Measurements from ENCODE around the gene CEMIP2.

Gene CEMIP2

GRCh38 chr9:71740199-71740598, 28.1 kb downstream of the CEMIP2 start:
- no peak overlapping the region for H3K23ac ChIP-seq (ENCODE audit: low read length)
- peaks cover 2% of the 10 kb centered on the region for H3K79me2 ChIP-seq (ENCODE audit: control insufficient read depth, insufficient read depth, low read length)
- peaks cover 4% of the 10 kb centered on the region for H3K79me1 ChIP-seq (ENCODE audit: low read length)
- H3K4me3 ChIP-seq (ENCODE audit: low read length) = no peak overlapping the region
- H2BK15ac ChIP-seq (replicated peaks; ENCODE audit: low read depth) = no peak overlapping the region
- no peak for DNase-seq
- H4K8ac ChIP-seq (ENCODE audit: low read depth, low read length) = no peak overlapping the region
- no peak overlapping the region for H3K4ac ChIP-seq (ENCODE audit: low read depth, low read length)
- WGBS (ENCODE audit: extremely low coverage, insufficient coverage, low lambda C conversion rate) = no CpG with 5 or more reads among the region's 2 CpGs
- no peak overlapping the region for H3K56ac ChIP-seq (ENCODE audit: low read length)
- H3K4me2 ChIP-seq (ENCODE audit: low read length) = no peak overlapping the region
- H2BK5ac ChIP-seq (ENCODE audit: low read length) = no peak overlapping the region
- H4K5ac ChIP-seq (ENCODE audit: low read length) = no peak overlapping the region
- H3K4me1 ChIP-seq (ENCODE audit: control insufficient read depth, low read depth, low read length) = peaks cover 4% of the 10 kb centered on the region
- no peak overlapping the region for H3K9ac ChIP-seq (ENCODE audit: low read length)
- no peak overlapping the region for H3K18ac ChIP-seq (ENCODE audit: low read length)
- H3K27me3 ChIP-seq (ENCODE audit: insufficient read depth, low read length, poor library complexity) = no peaks in the 10 kb centered on the region
- H3K27ac ChIP-seq (ENCODE audit: low read depth, low read length) = no peak overlapping the region
- H2AK5ac ChIP-seq (ENCODE audit: low read length) = no peak overlapping the region
- no peak overlapping the region for H2BK120ac ChIP-seq (ENCODE audit: low read depth, low read length)
- H3K36me3 ChIP-seq (ENCODE audit: control insufficient read depth, insufficient read depth, low read length) = peaks cover 2% of the 10 kb centered on the region

GRCh38 chr9:71737455-71737854, 30.9 kb downstream of the CEMIP2 start:
- H3K23ac ChIP-seq (ENCODE audit: low read length) = no peak overlapping the region
- no peak overlapping the region for H3K4me3 ChIP-seq (ENCODE audit: low read length)
- H4K5ac ChIP-seq (ENCODE audit: low read length) = no peak overlapping the region
- H3K9ac ChIP-seq (ENCODE audit: low read length) = no peak overlapping the region
- H3K56ac ChIP-seq (ENCODE audit: low read length) = no peak overlapping the region
- H2BK15ac ChIP-seq (replicated peaks; ENCODE audit: low read depth) = no peak overlapping the region
- WGBS (ENCODE audit: extremely low coverage, insufficient coverage, low lambda C conversion rate) = no CpG with 5 or more reads among the region's 2 CpGs
- H3K79me2 ChIP-seq (ENCODE audit: control insufficient read depth, insufficient read depth, low read length) = no peaks in the 10 kb centered on the region
- H4K8ac ChIP-seq (ENCODE audit: low read depth, low read length) = no peak overlapping the region
- H3K18ac ChIP-seq (ENCODE audit: low read length) = no peak overlapping the region
- H3K27me3 ChIP-seq (ENCODE audit: insufficient read depth, low read length, poor library complexity) = no peaks in the 10 kb centered on the region
- no peak overlapping the region for H3K4me2 ChIP-seq (ENCODE audit: low read length)
- H3K79me1 ChIP-seq (ENCODE audit: low read length) = peaks cover 2% of the 10 kb centered on the region
- no peak overlapping the region for H3K4ac ChIP-seq (ENCODE audit: low read depth, low read length)
- no peak overlapping the region for H3K27ac ChIP-seq (ENCODE audit: low read depth, low read length)
- DNase-seq = no peak
- no peaks in the 10 kb centered on the region for H3K4me1 ChIP-seq (ENCODE audit: control insufficient read depth, low read depth, low read length)
- H2BK5ac ChIP-seq (ENCODE audit: low read length) = no peak overlapping the region
- H2BK120ac ChIP-seq (ENCODE audit: low read depth, low read length) = no peak overlapping the region
- H2AK5ac ChIP-seq (ENCODE audit: low read length) = no peak overlapping the region
- peaks cover 2% of the 10 kb centered on the region for H3K36me3 ChIP-seq (ENCODE audit: control insufficient read depth, insufficient read depth, low read length)

- Histone ChIP-seq H3K4me3 (ENCODE audit: low read length) (no peak overlapping the region), H2BK15ac (replicated peaks; ENCODE audit: low read depth) (no peak overlapping the region), H3K27me3 (ENCODE audit: insufficient read depth, low read length, poor library complexity) (no peaks in the 10 kb centered on the region), H3K27ac (ENCODE audit: low read depth, low read length) (no peak overlapping the region), H3K79me2 (ENCODE audit: control insufficient read depth, insufficient read depth, low read length) (no peaks in the 10 kb centered on the region), H4K8ac (ENCODE audit: low read depth, low read length) (no peak overlapping the region), H2BK5ac (ENCODE audit: low read length) (no peak overlapping the region), H3K4me1 (ENCODE audit: control insufficient read depth, low read depth, low read length) (no peaks in the 10 kb centered on the region), H3K4ac (ENCODE audit: low read depth, low read length) (no peak overlapping the region), H3K79me1 (ENCODE audit: low read length) (peaks cover 2% of the 10 kb centered on the region), H3K9ac (ENCODE audit: low read length) (no peak overlapping the region), H3K56ac (ENCODE audit: low read length) (no peak overlapping the region), H3K18ac (ENCODE audit: low read length) (no peak overlapping the region), H2BK120ac (ENCODE audit: low read depth, low read length) (no peak overlapping the region), H4K5ac (ENCODE audit: low read length) (no peak overlapping the region), H3K4me2 (ENCODE audit: low read length) (no peak overlapping the region), H3K23ac (ENCODE audit: low read length) (no peak overlapping the region), H2AK5ac (ENCODE audit: low read length) (no peak overlapping the region), H3K36me3 (ENCODE audit: control insufficient read depth, insufficient read depth, low read length) (peaks cover 2% of the 10 kb centered on the region)
- no CpG with 5 or more reads among the region's 4 CpGs for WGBS (ENCODE audit: extremely low coverage, insufficient coverage, low lambda C conversion rate)
- no peak for DNase-seq
These were observed 32.1 kb downstream of the CEMIP2 start for GRCh38 chr9:71736236-71736635.

- WGBS (ENCODE audit: extremely low coverage, insufficient coverage, low lambda C conversion rate) = no CpG with 5 or more reads among the region's 4 CpGs
- no peak overlapping the region for H3K18ac ChIP-seq (ENCODE audit: low read length)
- H3K9ac ChIP-seq (ENCODE audit: low read length) = no peak overlapping the region
- H3K56ac ChIP-seq (ENCODE audit: low read length) = no peak overlapping the region
- DNase-seq = no peak
- no peak overlapping the region for H3K4me3 ChIP-seq (ENCODE audit: low read length)
- no peak overlapping the region for H2BK15ac ChIP-seq (replicated peaks; ENCODE audit: low read depth)
- H3K79me2 ChIP-seq (ENCODE audit: control insufficient read depth, insufficient read depth, low read length) = no peaks in the 10 kb centered on the region
- H3K36me3 ChIP-seq (ENCODE audit: control insufficient read depth, insufficient read depth, low read length) = peaks cover 8% of the 10 kb centered on the region
- no peak overlapping the region for H2BK5ac ChIP-seq (ENCODE audit: low read length)
- H3K4ac ChIP-seq (ENCODE audit: low read depth, low read length) = no peak overlapping the region
- peaks cover 2% of the 10 kb centered on the region for H3K79me1 ChIP-seq (ENCODE audit: low read length)
- no peak overlapping the region for H4K8ac ChIP-seq (ENCODE audit: low read depth, low read length)
- no peak overlapping the region for H4K5ac ChIP-seq (ENCODE audit: low read length)
- H2AK5ac ChIP-seq (ENCODE audit: low read length) = no peak overlapping the region
- H3K23ac ChIP-seq (ENCODE audit: low read length) = no peak overlapping the region
- no peaks in the 10 kb centered on the region for H3K4me1 ChIP-seq (ENCODE audit: control insufficient read depth, low read depth, low read length)
- H3K27ac ChIP-seq (ENCODE audit: low read depth, low read length) = no peak overlapping the region
- no peak overlapping the region for H2BK120ac ChIP-seq (ENCODE audit: low read depth, low read length)
- no peak overlapping the region for H3K4me2 ChIP-seq (ENCODE audit: low read length)
- no peaks in the 10 kb centered on the region for H3K27me3 ChIP-seq (ENCODE audit: insufficient read depth, low read length, poor library complexity)
These were observed 33.4 kb downstream of the CEMIP2 start for GRCh38 chr9:71734950-71735349.

- Histone ChIP-seq H2BK5ac (ENCODE audit: low read length) (no peak overlapping the region), H2AK5ac (ENCODE audit: low read length) (no peak overlapping the region), H3K27ac (ENCODE audit: low read depth, low read length) (no peak overlapping the region), H3K9ac (ENCODE audit: low read length) (no peak overlapping the region), H3K56ac (ENCODE audit: low read length) (no peak overlapping the region), H3K79me2 (ENCODE audit: control insufficient read depth, insufficient read depth, low read length) (no peaks in the 10 kb centered on the region), H3K79me1 (ENCODE audit: low read length) (peaks cover 2% of the 10 kb centered on the region), H3K18ac (ENCODE audit: low read length) (no peak overlapping the region), H2BK15ac (replicated peaks; ENCODE audit: low read depth) (no peak overlapping the region), H3K4me1 (ENCODE audit: control insufficient read depth, low read depth, low read length) (no peaks in the 10 kb centered on the region), H4K5ac (ENCODE audit: low read length) (no peak overlapping the region), H2BK120ac (ENCODE audit: low read depth, low read length) (no peak overlapping the region), H4K8ac (ENCODE audit: low read depth, low read length) (no peak overlapping the region), H3K4me3 (ENCODE audit: low read length) (no peak overlapping the region), H3K4ac (ENCODE audit: low read depth, low read length) (no peak overlapping the region), H3K27me3 (ENCODE audit: insufficient read depth, low read length, poor library complexity) (no peaks in the 10 kb centered on the region), H3K4me2 (ENCODE audit: low read length) (no peak overlapping the region), H3K36me3 (ENCODE audit: control insufficient read depth, insufficient read depth, low read length) (peaks cover 9% of the 10 kb centered on the region), H3K23ac (ENCODE audit: low read length) (no peak overlapping the region)
- no CpG with 5 or more reads among the region's 1 CpG for WGBS (ENCODE audit: extremely low coverage, insufficient coverage, low lambda C conversion rate)
- DNase-seq = no peak
These were observed 35.1 kb downstream of the CEMIP2 start for GRCh38 chr9:71733176-71733575.

- H3K79me2 ChIP-seq (ENCODE audit: control insufficient read depth, insufficient read depth, low read length) = no peaks in the 10 kb centered on the region
- no peak overlapping the region for H3K27ac ChIP-seq (ENCODE audit: low read depth, low read length)
- no peak overlapping the region for H3K18ac ChIP-seq (ENCODE audit: low read length)
- H2AK5ac ChIP-seq (ENCODE audit: low read length) = no peak overlapping the region
- no peak overlapping the region for H3K9ac ChIP-seq (ENCODE audit: low read length)
- no peak overlapping the region for H4K5ac ChIP-seq (ENCODE audit: low read length)
- no peak overlapping the region for H3K4me3 ChIP-seq (ENCODE audit: low read length)
- H3K36me3 ChIP-seq (ENCODE audit: control insufficient read depth, insufficient read depth, low read length) = peaks cover 9% of the 10 kb centered on the region
- no peak overlapping the region for H4K8ac ChIP-seq (ENCODE audit: low read depth, low read length)
- no peak overlapping the region for H3K56ac ChIP-seq (ENCODE audit: low read length)
- H3K4me1 ChIP-seq (ENCODE audit: control insufficient read depth, low read depth, low read length) = no peaks in the 10 kb centered on the region
- DNase-seq = no peak
- whole genome bisulfite sequencing (ENCODE audit: extremely low coverage, insufficient coverage, low lambda C conversion rate) = no CpG with 5 or more reads among the region's 6 CpGs
- H3K4ac ChIP-seq (ENCODE audit: low read depth, low read length) = no peak overlapping the region
- no peak overlapping the region for H3K4me2 ChIP-seq (ENCODE audit: low read length)
- no peak overlapping the region for H2BK120ac ChIP-seq (ENCODE audit: low read depth, low read length)
- no peak overlapping the region for H3K23ac ChIP-seq (ENCODE audit: low read length)
- H3K27me3 ChIP-seq (ENCODE audit: insufficient read depth, low read length, poor library complexity) = no peaks in the 10 kb centered on the region
- H2BK15ac ChIP-seq (replicated peaks; ENCODE audit: low read depth) = no peak overlapping the region
- H2BK5ac ChIP-seq (ENCODE audit: low read length) = no peak overlapping the region
- peaks cover 1% of the 10 kb centered on the region for H3K79me1 ChIP-seq (ENCODE audit: low read length)
These were observed 38.3 kb downstream of the CEMIP2 start for GRCh38 chr9:71729816-71730526.
